OCI-LY1 (cell line): ENCODE data around the gene ANTXR1.

ENCODE experiments used
- H2AFZ ChIP-seq: fragments of 200-600 bp; sonication (generic), shearing (Covaris generic); 2 replicates; pipeline ENCODE4 v1.6.0; 2014; ENCODE audit warnings: antibody characterized with exemption, mild to moderate bottlenecking, low read length
- H3F3A ChIP-seq: fragments of 200-600 bp; sonication (generic), shearing (Covaris generic); 2 replicates; pipeline ENCODE4 v1.6.0; 2014; ENCODE audit warnings: mild to moderate bottlenecking, antibody characterized with exemption, low read length, moderate library complexity; ENCODE audit not compliant: insufficient read depth
- H3K27ac ChIP-seq: fragments of 200-600 bp; sonication (generic); 2 replicates; pipeline ENCODE4 v1.5.1; 2014; ENCODE audit warnings: low read length, mixed run types, mild to moderate bottlenecking, low read depth; ENCODE audit not compliant: poor library complexity, severe bottlenecking
- H3K27me3 ChIP-seq: fragments of 200-600 bp; sonication (generic); 2 replicates; pipeline ENCODE4 v1.6.0; 2014; ENCODE audit warnings: antibody characterized with exemption, mild to moderate bottlenecking, low read length, moderate library complexity; ENCODE audit not compliant: insufficient read depth
- H3K36me3 ChIP-seq: fragments of 200-600 bp; sonication (generic); 2 replicates; pipeline ENCODE4 v1.6.1; 2014; ENCODE audit warnings: mild to moderate bottlenecking, antibody characterized with exemption, low read length, moderate library complexity, mixed read lengths; ENCODE audit not compliant: insufficient read depth
- H3K4me1 ChIP-seq: fragments of 200-600 bp; sonication (generic); 2 replicates; pipeline ENCODE4 v1.5.1; 2014; ENCODE audit warnings: mild to moderate bottlenecking, low read length, moderate library complexity; ENCODE audit not compliant: insufficient read depth, severe bottlenecking
- H3K4me2 ChIP-seq: fragments of 200-600 bp; sonication (generic), shearing (Covaris generic); 2 replicates; pipeline ENCODE4 v1.6.1; 2014; ENCODE audit warnings: low read length
- H3K4me3 ChIP-seq: fragments of 200-600 bp; sonication (generic); 2 replicates; pipeline ENCODE4 v1.5.1; 2014; ENCODE audit warnings: low read length, low read depth, mild to moderate bottlenecking, mixed read lengths; ENCODE audit not compliant: poor library complexity, severe bottlenecking
- H3K79me2 ChIP-seq: fragments of 200-600 bp; shearing (Covaris generic); 2 replicates; pipeline ENCODE4 v1.6.1; 2016; ENCODE audit warnings: mixed run types, low read length, mixed read lengths; ENCODE audit not compliant: insufficient read depth
- H3K9ac ChIP-seq: fragments of 200-600 bp; sonication (generic), shearing (Covaris generic); 2 replicates; pipeline ENCODE4 v1.6.1; 2014; ENCODE audit warnings: mild to moderate bottlenecking, low read length, mixed read lengths
- H3K9me2 ChIP-seq: fragments of 200-600 bp; sonication (generic), shearing (Covaris generic); 2 replicates; pipeline ENCODE4 v1.6.1; 2014; ENCODE audit warnings: low read depth, mild to moderate bottlenecking, low read length, mixed read lengths
- H3K9me3 ChIP-seq: fragments of 200-600 bp; shearing (Covaris generic); 2 replicates; pipeline ENCODE4 v1.6.1; 2014; ENCODE audit warnings: low read length, mixed read lengths
- H4K20me1 ChIP-seq: fragments of 200-600 bp; sonication (generic), shearing (Covaris generic); 2 replicates; pipeline ENCODE4 v1.6.0; 2016; ENCODE audit warnings: mild to moderate bottlenecking, low read length; ENCODE audit not compliant: insufficient read depth
- EZH2 ChIP-seq: fragments of 200-600 bp; sonication (generic), shearing (Covaris generic); IDR thresholded peaks from 2 replicates; pipeline ENCODE4 v1.8.0; 2017; ENCODE audit warnings: borderline replicate concordance, mixed run types, mild to moderate bottlenecking, antibody characterized with exemption, low read length, moderate library complexity, mixed read lengths
- TF ChIP-seq, protein P1 (sequence below): fragments of 200-600 bp; sonication (generic), shearing (Covaris generic); IDR thresholded peaks from 2 replicates; pipeline ENCODE4 v1.5.1; 2017; ENCODE audit warnings: mild to moderate bottlenecking, antibody characterized with exemption, low read length, moderate library complexity, mixed read lengths

Gene ANTXR1

DNA sequence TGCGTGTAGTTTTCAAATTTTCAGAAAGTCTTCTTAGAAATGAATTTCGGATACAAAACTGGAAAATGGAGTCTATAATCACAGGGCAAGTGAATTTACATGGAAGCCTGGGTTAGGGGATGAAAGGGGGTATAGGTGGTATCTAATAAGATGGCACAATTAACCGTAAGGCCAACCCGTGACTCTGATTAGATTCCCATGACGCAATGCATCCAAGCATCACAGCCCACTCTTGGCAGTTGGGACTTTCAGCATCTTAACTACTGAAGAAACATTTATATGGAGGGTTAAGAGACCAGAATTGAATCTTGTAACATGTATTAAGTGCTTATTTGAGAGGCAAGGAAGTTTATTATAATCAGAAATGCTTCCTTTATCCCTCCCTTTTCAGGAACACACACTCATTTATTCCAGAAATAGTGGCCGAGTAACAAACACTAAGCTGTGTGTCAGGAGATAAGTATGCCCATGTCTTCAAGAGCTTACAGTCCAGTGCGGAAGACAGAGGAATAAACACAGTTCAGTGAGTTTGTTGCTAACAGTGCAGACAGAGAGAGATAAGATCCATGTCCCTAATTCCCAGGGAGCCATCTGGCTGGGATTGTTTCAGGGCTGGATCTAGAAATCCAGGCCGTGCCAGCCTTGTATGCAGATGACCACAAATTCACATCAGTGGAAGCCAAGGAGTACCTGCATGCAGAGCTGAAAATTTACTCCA, 151.2 kb downstream of the ANTXR1 start:
- no peak overlapping the region for H3K4me3 ChIP-seq
- no peak overlapping the region for H3K4me2 ChIP-seq
- no peaks in the 10 kb centered on the region for H3K9me3 ChIP-seq
- H3K9me2 ChIP-seq: no peaks in the 10 kb centered on the region
- H3K36me3 ChIP-seq: no peaks in the 10 kb centered on the region
- H3K4me1 ChIP-seq: peaks cover 5% of the 10 kb centered on the region
- no peak overlapping the region for H3K9ac ChIP-seq
- peaks cover 4% of the 10 kb centered on the region; the same call in 1 of the 2 replicates for H3K27me3 ChIP-seq
- no peaks in the 10 kb centered on the region for H4K20me1 ChIP-seq
- no peak overlapping the region for H3K27ac ChIP-seq
- no peaks in the 10 kb centered on the region for H3F3A ChIP-seq
- TF ChIP-seq EZH2: no peak
- TF ChIP-seq, protein P1, sequence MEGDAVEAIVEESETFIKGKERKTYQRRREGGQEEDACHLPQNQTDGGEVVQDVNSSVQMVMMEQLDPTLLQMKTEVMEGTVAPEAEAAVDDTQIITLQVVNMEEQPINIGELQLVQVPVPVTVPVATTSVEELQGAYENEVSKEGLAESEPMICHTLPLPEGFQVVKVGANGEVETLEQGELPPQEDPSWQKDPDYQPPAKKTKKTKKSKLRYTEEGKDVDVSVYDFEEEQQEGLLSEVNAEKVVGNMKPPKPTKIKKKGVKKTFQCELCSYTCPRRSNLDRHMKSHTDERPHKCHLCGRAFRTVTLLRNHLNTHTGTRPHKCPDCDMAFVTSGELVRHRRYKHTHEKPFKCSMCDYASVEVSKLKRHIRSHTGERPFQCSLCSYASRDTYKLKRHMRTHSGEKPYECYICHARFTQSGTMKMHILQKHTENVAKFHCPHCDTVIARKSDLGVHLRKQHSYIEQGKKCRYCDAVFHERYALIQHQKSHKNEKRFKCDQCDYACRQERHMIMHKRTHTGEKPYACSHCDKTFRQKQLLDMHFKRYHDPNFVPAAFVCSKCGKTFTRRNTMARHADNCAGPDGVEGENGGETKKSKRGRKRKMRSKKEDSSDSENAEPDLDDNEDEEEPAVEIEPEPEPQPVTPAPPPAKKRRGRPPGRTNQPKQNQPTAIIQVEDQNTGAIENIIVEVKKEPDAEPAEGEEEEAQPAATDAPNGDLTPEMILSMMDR: no peak
- no peak overlapping the region for H2AFZ ChIP-seq
- no peaks in the 10 kb centered on the region for H3K79me2 ChIP-seq

DNA sequence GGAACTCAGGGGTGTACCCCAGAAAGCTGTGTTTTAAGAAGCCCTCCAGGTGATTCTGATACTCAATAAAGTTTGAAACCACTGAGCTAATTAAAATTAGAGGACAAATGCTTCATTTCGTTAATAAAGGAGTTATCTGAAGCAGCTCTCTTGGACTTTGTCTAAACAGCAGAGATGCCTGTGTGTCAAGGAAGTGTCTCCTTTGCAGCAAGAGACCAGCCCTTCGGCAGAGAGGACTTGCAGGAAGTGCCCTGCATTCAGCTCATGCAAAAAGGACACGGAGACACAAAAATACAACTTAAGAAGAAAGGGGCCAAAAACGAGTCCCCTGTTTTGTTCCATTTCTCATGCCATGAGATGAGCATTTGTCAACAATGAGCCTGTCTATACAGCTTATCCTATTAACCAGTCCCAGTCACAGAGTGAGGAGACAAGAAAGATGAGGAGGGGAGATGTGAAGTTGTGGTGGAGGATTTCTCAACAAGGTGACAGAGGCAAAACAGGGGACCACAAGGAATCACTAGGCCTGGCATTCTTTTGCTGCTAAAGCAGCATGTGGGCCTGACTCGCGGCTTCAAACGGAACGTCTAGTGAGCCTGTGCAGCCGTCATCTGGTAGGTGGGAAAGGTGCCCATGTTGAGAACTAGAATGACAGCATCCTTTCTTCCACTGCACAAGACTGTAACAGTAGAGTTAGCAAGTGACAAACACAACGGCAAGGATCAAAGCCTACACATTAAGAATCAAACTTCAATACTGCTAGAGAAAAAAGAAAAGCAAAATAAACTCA, 152.3 kb downstream of the ANTXR1 start:
- Histone ChIP-seq H3K27ac (no peak overlapping the region), H3K4me2 (no peak overlapping the region), H3F3A (no peaks in the 10 kb centered on the region), H3K9ac (no peak overlapping the region), H3K79me2 (no peaks in the 10 kb centered on the region), H3K4me3 (no peak overlapping the region), H3K36me3 (no peaks in the 10 kb centered on the region), H3K9me2 (no peaks in the 10 kb centered on the region), H4K20me1 (no peaks in the 10 kb centered on the region), H3K4me1 (peaks cover 5% of the 10 kb centered on the region), H2AFZ (no peak overlapping the region), H3K27me3 (peaks cover 4% of the 10 kb centered on the region; the same call in 1 of the 2 replicates), H3K9me3 (no peaks in the 10 kb centered on the region)
- TF ChIP-seq, protein P1: no peak
- TF ChIP-seq EZH2: no peak

DNA sequence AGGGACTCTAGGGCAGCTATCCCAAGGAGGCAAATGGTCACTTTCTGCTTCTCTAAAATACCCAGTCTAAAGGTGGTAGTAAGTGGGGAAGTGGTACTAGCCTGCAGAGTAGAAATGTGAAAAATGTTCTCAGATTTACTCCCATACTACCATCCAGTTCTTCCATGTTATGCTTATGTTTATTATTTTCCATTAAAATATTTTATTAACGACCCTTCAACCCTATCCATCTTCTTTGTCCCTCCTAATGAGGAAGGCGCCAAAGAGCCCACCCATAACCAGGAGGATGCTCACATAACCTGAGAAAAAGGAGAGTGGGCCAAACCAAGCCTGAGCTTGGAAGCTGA, 153.5 kb downstream of the ANTXR1 start:
- Histone ChIP-seq H3K79me2 (no peaks in the 10 kb centered on the region), H3K36me3 (no peaks in the 10 kb centered on the region), H3K9me2 (no peaks in the 10 kb centered on the region), H4K20me1 (no peaks in the 10 kb centered on the region), H3K4me2 (no peak overlapping the region), H3K27ac (no peak overlapping the region), H3K9me3 (no peaks in the 10 kb centered on the region), H3K4me1 (peaks cover 5% of the 10 kb centered on the region), H3K4me3 (no peak overlapping the region), H3F3A (no peaks in the 10 kb centered on the region), H3K9ac (no peak overlapping the region), H3K27me3 (peaks cover 4% of the 10 kb centered on the region; the same call in 1 of the 2 replicates), H2AFZ (no peak overlapping the region)
- TF ChIP-seq, protein P1: no peak
- no peak for TF ChIP-seq EZH2
